ENCODE data around the gene RTN1. TPM values are rescaled to one million over a fixed set of nuclear protein-coding genes. Genes with fewer than 3 reads are reported as not detected.

The RTN1 gene
- total RNA-seq, 1 donor from 2014 or later, result not detected

GRCh38 chr14:59852350-59852749, 18.2 kb downstream of the RTN1 start:
- intact Hi-C loops (cut with micrococcal nuclease), result no loop called here

DNA sequence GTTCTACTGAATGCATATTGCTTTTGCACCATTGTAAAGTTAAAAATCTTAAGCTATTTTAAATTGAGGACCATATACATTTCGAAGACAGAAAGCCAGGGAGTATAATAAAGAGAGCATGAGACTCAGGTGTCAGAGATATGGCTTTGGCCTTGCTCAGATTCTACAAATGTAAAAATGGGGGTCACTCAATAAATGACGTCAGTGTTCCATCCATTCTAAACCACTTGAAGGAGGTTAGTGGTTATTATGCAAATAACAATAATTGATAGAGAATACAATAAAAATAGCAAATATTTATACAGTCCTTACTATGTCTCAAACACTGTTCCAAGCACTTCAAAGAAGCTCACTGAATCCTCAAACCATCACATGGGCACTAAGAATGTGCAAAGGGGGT, 20.1 kb downstream of the RTN1 start:
- intact Hi-C loops (cut with micrococcal nuclease), result no loop called here

DNA sequence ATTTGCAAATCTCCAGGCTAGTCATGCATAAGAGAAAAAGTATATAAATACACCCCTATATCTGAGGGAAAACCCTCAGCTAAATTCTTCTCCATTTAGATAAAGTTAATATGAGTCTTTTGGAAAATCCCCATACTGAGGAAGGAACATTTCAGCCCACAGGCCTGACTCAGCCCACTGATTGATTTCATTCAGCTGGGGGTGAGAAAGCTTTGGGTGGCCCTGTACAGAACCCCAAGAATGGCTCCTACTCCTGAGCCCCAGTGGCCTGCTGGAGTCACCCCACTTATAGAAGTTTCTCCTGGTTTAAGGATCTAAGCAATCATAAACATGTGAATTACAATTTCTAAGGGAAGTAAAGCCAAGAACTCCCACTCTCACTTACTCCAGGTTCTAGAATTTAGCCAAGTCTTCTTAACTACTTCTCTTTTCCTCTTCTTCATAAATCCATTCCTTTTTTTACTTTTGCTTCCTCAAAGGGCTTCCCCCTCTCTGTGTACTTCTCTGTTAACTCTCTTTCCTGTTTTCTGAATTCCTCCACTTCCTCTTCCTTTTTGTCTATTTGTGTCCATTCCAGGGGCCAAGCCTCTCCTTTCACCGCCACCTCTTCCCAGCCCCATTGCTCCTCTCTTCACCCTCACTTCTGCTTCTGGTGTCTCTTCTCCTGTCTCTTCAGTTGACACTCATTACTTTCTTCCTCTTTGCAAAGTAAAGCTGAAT, 21.0 kb downstream of the RTN1 start:
- intact Hi-C loops (cut with micrococcal nuclease), result no loop called here

GRCh38 chr14:59848671-59849070, 21.9 kb downstream of the RTN1 start:
- intact Hi-C loops (cut with micrococcal nuclease), result no loop called here

GRCh38 chr14:59847711-59848110, 22.9 kb downstream of the RTN1 start:
- intact Hi-C loops (cut with micrococcal nuclease), result no loop called here

DNA sequence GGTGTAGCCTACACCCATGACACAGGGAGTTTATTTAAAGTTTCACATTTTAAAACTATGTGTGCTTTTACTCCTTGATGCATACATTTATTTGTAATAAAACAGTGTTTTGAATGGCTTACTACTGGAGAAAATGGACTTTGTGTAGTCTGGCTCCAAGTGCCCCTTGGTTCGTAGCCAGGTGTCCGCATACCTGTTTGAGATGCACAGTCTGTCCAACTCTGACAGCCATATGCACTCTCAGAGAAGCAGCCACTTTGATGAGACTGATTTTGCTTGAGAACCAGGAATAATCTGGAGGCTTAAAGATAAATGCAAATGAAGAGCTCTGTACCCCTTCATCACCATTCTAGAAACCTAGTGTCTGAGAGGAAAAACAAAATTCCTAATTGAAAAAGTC, 24.0 kb downstream of the RTN1 start:
- intact Hi-C loops (cut with micrococcal nuclease), result no loop called here

- intact Hi-C loops (cut with micrococcal nuclease), result no loop called here
These were observed 25.3 kb downstream of the RTN1 start for GRCh38 chr14:59845245-59845644.

DNA sequence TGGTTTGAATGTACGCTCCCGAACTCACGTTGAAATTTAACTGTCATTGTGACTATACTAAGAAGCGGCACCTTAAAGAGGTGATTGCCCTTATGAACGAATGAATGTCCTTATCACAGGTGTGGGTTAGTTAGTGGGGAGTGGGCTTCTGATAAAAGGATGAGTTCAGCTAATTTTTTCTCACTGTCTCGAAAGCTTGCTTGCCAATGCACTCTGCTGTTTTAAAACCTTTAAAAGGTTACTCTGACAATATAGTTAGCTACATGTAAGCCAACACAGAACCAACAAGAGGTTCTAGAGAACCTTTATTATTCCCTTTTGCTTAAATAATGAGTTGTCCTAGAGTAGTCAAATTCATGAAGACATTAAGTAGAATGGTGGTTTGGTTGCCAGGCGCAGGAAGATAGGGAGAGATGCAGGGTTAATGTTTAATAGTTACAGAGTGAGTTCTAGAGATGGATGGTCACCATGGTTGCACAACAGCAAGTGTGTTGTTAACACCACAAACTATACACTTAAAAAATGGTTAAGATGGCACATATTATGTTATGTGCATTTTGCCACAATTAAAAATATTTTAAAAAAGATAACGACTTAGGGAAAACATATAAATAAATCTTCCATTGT, 26.3 kb downstream of the RTN1 start:
- intact Hi-C loops (cut with micrococcal nuclease), result no loop called here

GRCh38 chr14:59836116-59836515, 34.5 kb downstream of the RTN1 start:
- intact Hi-C loops (cut with micrococcal nuclease), result no loop called here

DNA sequence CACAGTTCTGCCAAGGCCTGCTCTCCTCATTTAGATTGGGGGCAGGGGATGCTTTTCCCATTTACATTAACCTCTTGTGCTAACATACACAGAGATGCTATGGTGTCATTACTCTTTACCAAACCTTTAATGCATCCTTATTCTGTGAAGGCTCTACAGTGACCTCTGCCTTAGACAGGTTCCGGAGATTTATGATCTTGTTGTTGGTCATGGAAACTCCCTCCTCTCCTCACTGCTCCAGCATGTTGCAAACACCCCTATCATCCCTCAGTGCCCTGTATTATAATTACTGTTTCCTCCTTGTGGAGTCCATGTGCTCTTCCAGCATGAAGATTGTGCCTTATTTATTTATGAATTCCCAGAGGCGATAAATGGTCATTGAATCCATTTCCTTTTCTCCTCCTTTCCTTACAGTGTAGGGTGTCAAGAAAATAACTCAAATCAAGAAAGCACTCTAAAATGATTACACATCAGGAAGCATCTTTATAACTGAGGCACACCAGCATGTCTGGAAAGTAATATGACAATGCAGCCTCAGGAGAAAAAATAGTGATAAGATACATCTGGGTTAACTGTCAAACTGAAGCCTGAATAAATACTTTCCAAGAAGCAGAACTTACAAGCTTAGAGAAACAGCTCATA, 37.8 kb downstream of the RTN1 start:
- intact Hi-C loops (cut with micrococcal nuclease), result no loop called here

DNA sequence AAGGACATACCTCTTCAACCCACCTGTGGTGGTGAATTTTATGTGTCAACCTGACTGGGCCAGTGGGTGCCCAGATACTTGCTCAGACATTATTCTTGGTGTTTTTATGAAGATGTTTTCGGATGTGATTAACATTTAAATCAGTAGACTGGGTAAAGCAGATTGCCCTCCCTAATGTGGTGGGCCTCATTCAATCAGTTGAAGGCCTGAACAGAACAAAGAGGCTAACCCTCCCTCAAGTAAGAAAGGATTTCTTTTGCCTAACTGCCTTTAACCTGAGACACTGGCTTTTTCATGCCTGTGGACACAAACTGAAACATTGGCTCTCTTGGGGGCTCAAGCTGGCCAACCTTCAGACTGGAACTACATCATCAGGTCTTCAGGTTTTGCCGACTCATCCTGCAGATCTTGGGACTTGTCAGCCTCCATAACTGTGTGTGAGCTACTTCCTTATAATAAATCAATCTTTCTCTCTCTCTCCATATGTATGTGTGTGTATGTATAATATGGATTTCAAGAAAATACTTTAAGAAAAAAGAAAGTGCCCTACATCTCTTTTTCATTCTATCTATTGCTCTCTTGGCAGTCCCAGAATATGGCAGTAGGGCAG, 39.4 kb downstream of the RTN1 start:
- intact Hi-C loops (cut with micrococcal nuclease), result no loop called here

DNA sequence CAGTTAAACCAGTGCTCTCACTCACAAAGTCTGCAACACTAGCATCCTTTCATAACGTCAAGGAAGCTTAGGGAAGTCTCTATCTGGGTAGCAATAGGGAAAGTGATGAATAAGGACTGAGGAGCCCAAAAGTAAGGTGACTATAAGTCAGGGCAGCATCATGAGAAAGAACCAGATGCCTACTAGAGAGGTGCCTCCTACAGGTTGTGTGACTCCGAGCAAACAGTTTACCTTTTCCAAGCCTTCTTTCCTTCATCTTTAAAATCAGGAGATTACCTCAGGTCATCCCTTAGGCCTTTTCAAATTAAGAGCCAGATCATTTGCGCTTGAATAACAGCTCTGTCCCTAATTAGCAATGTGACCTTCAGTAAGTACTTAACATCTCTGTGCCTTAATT, 40.2 kb downstream of the RTN1 start:
- intact Hi-C loops (cut with micrococcal nuclease), result no loop called here

- intact Hi-C loops (cut with micrococcal nuclease), result no loop called here
These were observed 40.9 kb downstream of the RTN1 start for GRCh38 chr14:59829469-59830337.

GRCh38 chr14:59828276-59828675, 42.3 kb downstream of the RTN1 start:
- intact Hi-C loops (cut with micrococcal nuclease), result no loop called here

DNA sequence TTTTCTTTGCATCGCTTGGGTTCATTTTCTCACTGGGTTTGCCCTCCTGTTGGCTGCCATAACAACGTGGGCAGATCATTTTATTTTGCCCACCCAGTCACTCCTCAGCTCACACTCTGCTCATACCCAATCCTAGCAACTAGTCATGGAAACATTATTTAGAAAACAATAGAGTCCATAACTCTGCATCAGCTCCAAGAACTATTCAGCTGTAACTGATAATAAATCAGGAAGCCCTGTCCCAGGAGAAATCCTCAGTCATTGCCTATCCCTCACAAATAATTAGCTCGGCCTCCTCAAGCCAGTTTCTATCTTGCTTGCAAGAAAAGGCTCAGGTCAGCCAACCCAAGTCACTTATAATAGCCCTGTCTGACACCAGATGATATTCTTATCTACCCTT, 43.2 kb downstream of the RTN1 start:
- intact Hi-C loops (cut with micrococcal nuclease), result no loop called here

GRCh38 chr14:59826150-59826549, 44.4 kb downstream of the RTN1 start:
- intact Hi-C loops (cut with micrococcal nuclease), result no loop called here

DNA sequence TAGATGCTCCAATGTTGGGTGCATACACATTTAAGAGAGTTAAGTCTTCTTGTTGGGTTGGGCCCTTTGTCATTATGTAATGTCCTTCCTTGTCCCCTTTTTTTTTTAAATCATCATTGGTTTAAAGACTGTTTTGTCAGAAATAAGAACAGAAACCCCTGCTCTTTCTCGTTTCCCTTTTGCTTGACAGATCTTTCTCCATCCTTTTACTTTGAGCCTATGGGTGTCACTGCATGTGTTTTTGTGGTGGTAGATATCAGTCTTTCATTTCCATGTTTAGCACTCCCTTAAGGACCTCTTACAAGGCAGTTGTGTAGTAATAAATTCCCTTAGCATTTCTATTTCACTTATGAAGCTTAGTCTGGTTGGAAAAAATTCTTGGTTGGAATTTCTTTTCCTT, 47.4 kb downstream of the RTN1 start:
- intact Hi-C loops (cut with micrococcal nuclease), result no loop called here

GRCh38 chr14:59819446-59820088, 51.0 kb downstream of the RTN1 start:
- intact Hi-C loops (cut with micrococcal nuclease), result no loop called here

- intact Hi-C loops (cut with micrococcal nuclease), result no loop called here
These were observed 53.6 kb downstream of the RTN1 start for GRCh38 chr14:59816941-59817340.

DNA sequence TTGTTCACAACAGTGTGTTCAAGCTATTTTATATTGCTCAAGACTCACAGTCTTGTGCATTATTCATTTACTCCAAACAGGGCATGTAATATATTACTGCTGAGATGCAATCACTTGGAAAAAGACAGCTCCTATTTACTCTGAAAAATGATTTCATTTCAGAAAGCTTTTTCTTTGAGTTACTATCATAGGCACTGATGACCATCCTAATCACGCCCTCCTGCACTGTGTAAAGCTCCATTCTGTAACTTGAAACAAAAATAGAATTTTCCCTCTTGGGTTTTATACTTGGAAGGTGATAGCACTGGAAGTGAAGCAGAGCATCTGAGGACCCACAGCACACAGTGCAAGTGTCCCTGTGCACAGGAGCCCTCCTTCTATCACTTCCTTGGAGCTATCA, 55.6 kb downstream of the RTN1 start:
- intact Hi-C loops (cut with micrococcal nuclease), result no loop called here

DNA sequence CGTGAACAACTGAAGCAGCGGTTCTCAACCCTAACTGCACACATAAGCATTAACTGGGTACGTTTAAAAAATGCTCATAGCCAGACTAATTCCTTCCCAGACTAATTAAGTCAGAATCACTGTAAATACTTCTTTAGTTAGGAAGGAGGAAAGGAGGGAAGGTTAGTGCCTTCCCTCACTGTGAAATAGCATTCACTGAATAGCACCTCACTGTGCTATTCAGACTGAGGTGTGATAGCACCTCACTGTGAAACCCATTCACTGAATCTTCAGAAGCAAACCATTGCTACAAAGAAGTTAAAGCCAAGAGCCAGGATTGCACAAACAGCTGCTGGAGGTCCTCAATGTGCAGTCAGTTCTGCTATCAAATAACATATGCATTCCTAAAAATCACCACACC, 58.8 kb downstream of the RTN1 start:
- intact Hi-C loops (cut with micrococcal nuclease), result no loop called here

Data from T-helper 1 cell treated with Interleukin-12 subunit alpha and Interleukin-12 subunit beta and Interleukin-4 antibody, amounts not matched to agents 30 ng/mL and 1 ng/mL, for 36 hours (primary cell).